Neural progenitor cell (in vitro differentiated cells): ENCODE results near the gene ADAM22.

Experiments
- EZH2 ChIP-seq: fragments of 200-600 bp; sonication (generic); IDR thresholded peaks from 2 replicates; pipeline ENCODE4 v1.6.1; 2017; ENCODE audit warnings: antibody characterized with exemption, mild to moderate bottlenecking, moderate library complexity
- EZH2phosphoT487 ChIP-seq: fragments of 200-600 bp; sonication (generic); IDR thresholded peaks from 2 replicates; pipeline ENCODE4 v1.6.1; 2017; ENCODE audit warnings: antibody characterized with exemption
- TF ChIP-seq, protein P1 (sequence below): fragments of 200-600 bp; sonication (generic); IDR thresholded peaks from 2 replicates; pipeline ENCODE4 v1.5.1; 2017; ENCODE audit warnings: antibody characterized with exemption, mild to moderate bottlenecking

- TF ChIP-seq EZH2 (no peak), EZH2phosphoT487 (no peak)
- TF ChIP-seq, protein P1, sequence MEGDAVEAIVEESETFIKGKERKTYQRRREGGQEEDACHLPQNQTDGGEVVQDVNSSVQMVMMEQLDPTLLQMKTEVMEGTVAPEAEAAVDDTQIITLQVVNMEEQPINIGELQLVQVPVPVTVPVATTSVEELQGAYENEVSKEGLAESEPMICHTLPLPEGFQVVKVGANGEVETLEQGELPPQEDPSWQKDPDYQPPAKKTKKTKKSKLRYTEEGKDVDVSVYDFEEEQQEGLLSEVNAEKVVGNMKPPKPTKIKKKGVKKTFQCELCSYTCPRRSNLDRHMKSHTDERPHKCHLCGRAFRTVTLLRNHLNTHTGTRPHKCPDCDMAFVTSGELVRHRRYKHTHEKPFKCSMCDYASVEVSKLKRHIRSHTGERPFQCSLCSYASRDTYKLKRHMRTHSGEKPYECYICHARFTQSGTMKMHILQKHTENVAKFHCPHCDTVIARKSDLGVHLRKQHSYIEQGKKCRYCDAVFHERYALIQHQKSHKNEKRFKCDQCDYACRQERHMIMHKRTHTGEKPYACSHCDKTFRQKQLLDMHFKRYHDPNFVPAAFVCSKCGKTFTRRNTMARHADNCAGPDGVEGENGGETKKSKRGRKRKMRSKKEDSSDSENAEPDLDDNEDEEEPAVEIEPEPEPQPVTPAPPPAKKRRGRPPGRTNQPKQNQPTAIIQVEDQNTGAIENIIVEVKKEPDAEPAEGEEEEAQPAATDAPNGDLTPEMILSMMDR, result no peak
Measured at GRCh38 chr7:88191911-88192310, 257.9 kb downstream of the ADAM22 start.
